HepG2 (cell line): ENCODE results near the gene TM4SF1. TPM values are rescaled to one million over a fixed set of nuclear protein-coding genes. Genes with fewer than 3 reads are reported as not detected.

Experiments used
- ATAC-seq: fragments of 200-7000 bp; cut with Tn5 transposase; 3 replicates; pipeline ENCODE4 v1.9.1; 2020; ENCODE audit warnings: mild to moderate bottlenecking, moderate library complexity
- BruUV-seq: library from RNA; stranded (reverse); fragments of 400-500 nt; replicated peaks from 2 replicates; lab custom pipeline; 2021; lab: Mats Ljungman, UMichigan
- CTCF ChIA-PET: fragments of 300-600 bp; formaldehyde crosslinking; extraction: SDS; loops from one replicate; lab custom pipeline; 2021; ENCODE audit warnings: low total read pairs, inconsistent platforms, low intra/inter-chr PET ratio; lab: Yijun Ruan, JAX
- POLR2A ChIA-PET: fragments of 350-600 bp; sonication (Branson Sonifier 250); formaldehyde crosslinking; loops from one replicate; lab custom pipeline; 2020; ENCODE audit warnings: antibody characterized with exemption, inconsistent platforms; lab: Yijun Ruan, JAX
- DNase-seq: peaks from one replicate; pipeline ENCODE4 v3.0.0-alpha.2; 2015; ENCODE audit warnings: low spot score
- FAIRE-seq: peaks from 3 replicates; lab custom pipeline; 2011; peaks lifted over from hg19 to GRCh38; lab: Jason Lieb, UNC
- H2AFZ ChIP-seq: one replicate; pipeline ENCODE4 v1.6.1; 2011; ENCODE audit warnings: low read length, inconsistent platforms
- H3K27ac ChIP-seq: fragments of 300-600 bp; 3 replicates; pipeline ENCODE4 v1.8.0; 2011; ENCODE audit warnings: mixed run types, mild to moderate bottlenecking, mixed read lengths, low read length, inconsistent platforms; ENCODE audit not compliant: insufficient read depth; ENCODE audit errors: extremely low read length
- H3K27me3 ChIP-seq, 2 experiments: fragments of 200-600 bp in 1 of 2; 2 replicates in 1 of 2; 3 replicates in 1 of 2; pipeline versions ENCODE4 v1.6.0 to v1.8.0; 2011; ENCODE audit warnings: low read length in 2 of 2, mild to moderate bottlenecking in 2 of 2, moderate library complexity in 2 of 2, inconsistent platforms in 1 of 2; ENCODE audit not compliant: insufficient read depth in 2 of 2, control insufficient read depth in 1 of 2
- H3K36me3 ChIP-seq, 2 experiments: fragments of 200-600 bp in 1 of 2; replicated peaks in 1 of 2; 2 replicates in 1 of 2; 3 replicates in 1 of 2; pipeline versions ENCODE4 v1.5.1 to v1.8.0; 2011; ENCODE audit warnings: low read length in 2 of 2, inconsistent platforms in 1 of 2; ENCODE audit not compliant: insufficient read depth in 2 of 2, control insufficient read depth in 1 of 2
- H3K4me1 ChIP-seq: 2 replicates; pipeline ENCODE4 v1.5.1; 2012; ENCODE audit warnings: low read length, inconsistent platforms; ENCODE audit not compliant: insufficient read depth
- H3K4me2 ChIP-seq: 2 replicates; pipeline ENCODE4 v1.6.0; 2011; ENCODE audit warnings: low read depth, low read length, inconsistent platforms
- H3K4me3 ChIP-seq, 3 experiments: fragments of 200-600 bp in 1 of 3; sonication (generic), shearing (Covaris generic) in 1 of 3; replicated peaks in 1 of 3; 2 replicates each; pipeline ENCODE4 v1.5.1; 2011 to 2016; ENCODE audit warnings: low read length in 3 of 3, inconsistent platforms in 2 of 3, low read depth in 2 of 3, mild to moderate bottlenecking in 2 of 3, control low read depth in 1 of 3, mixed read lengths in 1 of 3; ENCODE audit not compliant: insufficient read depth in 1 of 3
- H3K79me2 ChIP-seq: one replicate; pipeline ENCODE4 v1.6.1; 2011; ENCODE audit warnings: low read length, inconsistent platforms; ENCODE audit not compliant: insufficient read depth
- H3K9ac ChIP-seq: 2 replicates; pipeline ENCODE4 v1.6.0; 2011; ENCODE audit warnings: mild to moderate bottlenecking, low read depth, low read length, inconsistent platforms; ENCODE audit not compliant: insufficient read depth
- H3K9me3 ChIP-seq: 2 replicates; pipeline ENCODE4 v1.5.1; 2012; ENCODE audit warnings: mild to moderate bottlenecking, low read length
- H4K20me1 ChIP-seq: 2 replicates; pipeline ENCODE4 v1.6.0; 2011; ENCODE audit warnings: inconsistent platforms, mild to moderate bottlenecking, low read length, moderate library complexity; ENCODE audit not compliant: insufficient read depth
- KAT7 ChIP-seq: IDR thresholded peaks from 2 replicates; pipeline ENCODE4 v1.6.1; 2018; ENCODE audit warnings: borderline replicate concordance, missing compliant biosample characterization
- MXD4 ChIP-seq: IDR thresholded peaks from 2 replicates; pipeline ENCODE4 v1.6.1; 2016; ENCODE audit warnings: mild to moderate bottlenecking, missing biosample characterization, missing genetic modification reagents
- POGZ ChIP-seq: sonication (generic); formaldehyde crosslinking; IDR thresholded peaks from 2 replicates; pipeline ENCODE4 v1.4.0; 2020; ENCODE audit warnings: mild to moderate bottlenecking, missing genetic modification reagents
- POLR2A ChIP-seq, 2 experiments: IDR thresholded peaks; 2 replicates each; pipeline ENCODE4 v1.6.1; 2011; ENCODE audit warnings: low read depth in 2 of 2, low read length in 2 of 2, mild to moderate bottlenecking in 1 of 2, moderate library complexity in 1 of 2; ENCODE audit not compliant: insufficient read depth in 1 of 2
- POLR2G ChIP-seq: fragments of 200-400 bp; formaldehyde crosslinking; IDR thresholded peaks from 2 replicates; pipeline ENCODE4 v1.6.1; 2018; ENCODE audit warnings: mild to moderate bottlenecking, low read depth, low read length, moderate library complexity
- RARG ChIP-seq: sonication (generic); formaldehyde crosslinking; IDR thresholded peaks from 2 replicates; pipeline ENCODE4 v1.4.0; 2020; ENCODE audit warnings: low read depth, mild to moderate bottlenecking, missing genetic modification reagents
- RFX3 ChIP-seq: IDR thresholded peaks from 2 replicates; pipeline ENCODE4 v1.6.1; 2016; ENCODE audit warnings: missing biosample characterization, missing genetic modification reagents
- SIX4 ChIP-seq: sonication (generic); formaldehyde crosslinking; IDR thresholded peaks from 2 replicates; pipeline ENCODE4 v1.4.0; 2020; ENCODE audit warnings: missing genetic modification reagents
- ZNF3 ChIP-seq: IDR thresholded peaks from 2 replicates; pipeline ENCODE4 v1.7.0; 2017; ENCODE audit warnings: inconsistent platforms
- ZNF557 ChIP-seq: sonication (generic); formaldehyde crosslinking; IDR thresholded peaks from 2 replicates; pipeline ENCODE4 v1.4.0; 2020; ENCODE audit warnings: missing genetic modification reagents
- WGBS: methylation state at CpG from one replicate; pipeline ENCODE4 v1.1.6; 2017; ENCODE audit warnings: low lambda C conversion rate; 5-methylcytosine and 5-hydroxymethylcytosine counted together
- in situ Hi-C: cut with HindIII; loops from 2 replicates; pipeline ENCODE4 v1.10.0; 2017; ENCODE audit warnings: low pct_unique_long_range_greater_than_20kb; ENCODE audit not compliant: extremely low pct_ligation_motif_present
- intact Hi-C: fragments of 100-400 bp; cut with micrococcal nuclease; formaldehyde crosslinking; loops from one replicate; pipeline ENCODE4 v1.10.0; 2022; ENCODE audit not compliant: unreplicated experiment
- polyA plus RNA-seq, 8 experiments: library from polyadenylated mRNA; depleted of rRNA in 3 of 8; stranded (reverse) in 7 of 8; unstranded in 1 of 8; fragments of >200 nt; fragmentation: Illumina TruSeq in 4 of 8; extraction: Trizol in 4 of 8; gene quantifications; 2 replicates each; pipeline versions ENCODE4 v1.2.1 to v1.2.3, GENCODE V29; 2011 to 2016; ENCODE audit warnings: low read depth in 4 of 8, missing spikeins in 1 of 8, mixed read lengths in 1 of 8; ENCODE audit not compliant: insufficient read depth in 1 of 8
- total RNA-seq, 5 experiments: library from RNA; depleted of rRNA; stranded (reverse); fragments of >200 nt; fragmentation: Illumina TruSeq; extraction: Trizol; gene quantifications; 2 replicates each; pipeline ENCODE4 v1.2.3, GENCODE V29; 2016; ENCODE audit warnings: low read depth in 1 of 5
- TF ChIP-seq, protein P1 (sequence below): sonication (generic); formaldehyde crosslinking; IDR thresholded peaks from 2 replicates; pipeline ENCODE4 v1.8.0; 2022; ENCODE audit warnings: mild to moderate bottlenecking, missing genetic modification reagents, borderline replicate concordance
- TF ChIP-seq, protein P2 (sequence below): sonication (generic); formaldehyde crosslinking; conservative IDR thresholded peaks from 2 replicates; pipeline ENCODE4 v1.4.0; 2020; ENCODE audit warnings: mild to moderate bottlenecking, missing genetic modification reagents, moderate library complexity
- TF ChIP-seq, protein P3 (sequence below): sonication (generic); formaldehyde crosslinking; IDR thresholded peaks from 2 replicates; pipeline ENCODE4 v1.5.0; 2020; ENCODE audit warnings: mild to moderate bottlenecking, missing genetic modification reagents, moderate library complexity
- TF ChIP-seq, protein P4 (sequence below): sonication (generic); formaldehyde crosslinking; IDR thresholded peaks from 2 replicates; pipeline ENCODE4 v1.4.0; 2020; ENCODE audit warnings: missing genetic modification reagents, low read depth, mild to moderate bottlenecking, borderline replicate concordance

Gene TM4SF1
- total and polyA plus RNA-seq, 2 of the 13 experiments (the other 11 are each of a cell fraction or from before 2014, with no cell fraction given) = 431 to 1,359 TPM

DNA sequence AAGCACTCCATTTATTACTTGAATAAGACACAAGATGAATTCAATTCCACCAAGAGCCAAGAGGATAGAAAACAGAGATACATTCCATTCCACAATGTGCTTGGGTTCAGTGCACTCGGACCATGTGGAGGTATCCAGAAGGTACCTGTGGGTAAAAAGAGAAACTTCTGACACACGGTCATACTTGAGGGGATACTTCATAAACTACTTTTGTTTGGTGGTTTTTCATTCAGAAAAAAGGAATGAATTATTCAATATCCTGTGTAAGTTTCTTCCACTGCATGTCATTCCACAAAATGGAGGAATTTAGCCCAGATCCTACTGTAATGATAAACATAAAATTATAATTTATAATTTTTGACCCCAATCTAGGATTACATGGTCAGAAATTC lies 5.7 kb downstream of the TM4SF1 start (continued):
- TF ChIP-seq ZNF557 (CRISPR knock-in tag) = no peak
- TF ChIP-seq ZNF3 (CRISPR knock-in tag) = no peak
- no peak for TF ChIP-seq MXD4 (CRISPR knock-in tag)
- TF ChIP-seq, protein P1, sequence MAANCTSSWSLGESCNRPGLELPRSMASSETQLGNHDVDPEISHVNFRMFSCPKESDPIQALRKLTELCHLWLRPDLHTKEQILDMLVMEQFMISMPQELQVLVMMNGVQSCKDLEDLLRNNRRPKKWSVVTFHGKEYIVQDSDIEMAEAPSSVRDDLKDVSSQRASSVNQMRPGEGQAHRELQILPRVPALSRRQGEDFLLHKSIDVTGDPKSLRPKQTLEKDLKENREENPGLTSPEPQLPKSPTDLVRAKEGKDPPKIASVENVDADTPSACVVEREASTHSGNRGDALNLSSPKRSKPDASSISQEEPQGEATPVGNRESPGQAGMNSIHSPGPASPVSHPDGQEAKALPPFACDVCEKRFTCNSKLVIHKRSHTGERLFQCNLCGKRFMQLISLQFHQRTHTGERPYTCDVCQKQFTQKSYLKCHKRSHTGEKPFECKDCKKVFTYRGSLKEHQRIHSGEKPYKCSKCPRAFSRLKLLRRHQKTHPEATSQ (CRISPR knock-in tag) = no peak
- TF ChIP-seq SIX4 = no peak
- TF ChIP-seq RARG (CRISPR knock-in tag) = no peak

DNA sequence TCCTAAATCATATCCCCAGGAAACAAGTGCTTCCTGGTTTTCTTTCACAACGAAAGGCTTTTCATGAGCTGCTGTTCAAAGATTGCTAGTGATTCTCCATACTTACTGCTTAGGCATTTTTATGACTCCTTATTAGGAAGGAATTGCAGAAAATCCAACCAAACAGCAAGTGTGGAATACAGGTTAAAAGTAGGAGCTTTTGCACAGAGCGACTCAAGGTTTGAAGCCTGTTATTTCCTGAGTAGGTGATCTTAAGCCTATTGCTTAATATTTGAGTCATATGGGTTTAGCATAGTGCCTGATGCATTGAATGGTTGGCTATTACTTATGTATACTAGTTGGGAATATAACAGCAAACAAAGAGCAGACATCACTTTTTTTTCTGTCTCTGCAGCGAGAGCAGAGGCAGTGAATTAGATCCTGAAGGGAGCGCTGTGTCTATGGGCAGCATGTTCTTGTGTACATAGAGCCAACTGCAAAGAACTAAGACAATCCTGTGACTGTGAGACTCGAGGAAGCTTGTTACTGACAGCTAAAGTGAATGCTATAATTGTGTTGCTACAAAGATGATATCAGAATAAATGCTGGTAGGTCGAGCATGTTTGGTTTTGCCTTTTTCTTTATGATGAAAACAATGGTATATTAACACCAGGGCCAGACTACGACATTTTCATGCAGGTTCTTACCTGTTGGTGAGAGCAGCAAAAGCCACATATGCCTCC lies 6.3 kb downstream of the TM4SF1 start:
- in situ Hi-C loops (no loop called here), intact Hi-C loops (loop anchor here (5.0 kb wide), 1 partner anchor 111 kb away; no protein-coding TSS in a partner anchor)
- 44% methylated on average over 7 of the region's 7 CpGs for WGBS
- Histone ChIP-seq H3K9ac (peak overlapping the region; percentile 61), H3K27me3 (no peaks in the 10 kb centered on the region; a peak in 1 of 5 replicates), H4K20me1 (peaks cover 11% of the 10 kb centered on the region; the same call in 1 of the 2 replicates), H3K79me2 (peaks cover 51% of the 10 kb centered on the region), H3K4me1 (peaks cover 89% of the 10 kb centered on the region), H3K4me2 (peak overlapping the region; percentile 96), H3K9me3 (no peaks in the 10 kb centered on the region), H2AFZ (no peak overlapping the region), H3K27ac (peak overlapping the region; percentile 92), H3K36me3 (peaks cover 10 to 45% of the 10 kb centered on the region in 2 experiments), H3K4me3 (peak overlapping the region; percentile 26 to 97 (median 39); a peak in 5 of 6 replicates)
- FAIRE-seq (no peak), ATAC-seq (peak; percentile 20; the same call in 2 of the 3 replicates), DNase-seq (peak; percentile 66)
- no TSS peak for BruUV-seq
- POLR2A ChIA-PET = interaction anchor here (0.8 to 10.4 kb wide), 10 partner anchors 9 to 149 kb away, joined by 3 to 265 read pairs (median 4); partner anchors contain the start of gene CP
- CTCF ChIA-PET = no interaction called here
- TF ChIP-seq, protein P2, sequence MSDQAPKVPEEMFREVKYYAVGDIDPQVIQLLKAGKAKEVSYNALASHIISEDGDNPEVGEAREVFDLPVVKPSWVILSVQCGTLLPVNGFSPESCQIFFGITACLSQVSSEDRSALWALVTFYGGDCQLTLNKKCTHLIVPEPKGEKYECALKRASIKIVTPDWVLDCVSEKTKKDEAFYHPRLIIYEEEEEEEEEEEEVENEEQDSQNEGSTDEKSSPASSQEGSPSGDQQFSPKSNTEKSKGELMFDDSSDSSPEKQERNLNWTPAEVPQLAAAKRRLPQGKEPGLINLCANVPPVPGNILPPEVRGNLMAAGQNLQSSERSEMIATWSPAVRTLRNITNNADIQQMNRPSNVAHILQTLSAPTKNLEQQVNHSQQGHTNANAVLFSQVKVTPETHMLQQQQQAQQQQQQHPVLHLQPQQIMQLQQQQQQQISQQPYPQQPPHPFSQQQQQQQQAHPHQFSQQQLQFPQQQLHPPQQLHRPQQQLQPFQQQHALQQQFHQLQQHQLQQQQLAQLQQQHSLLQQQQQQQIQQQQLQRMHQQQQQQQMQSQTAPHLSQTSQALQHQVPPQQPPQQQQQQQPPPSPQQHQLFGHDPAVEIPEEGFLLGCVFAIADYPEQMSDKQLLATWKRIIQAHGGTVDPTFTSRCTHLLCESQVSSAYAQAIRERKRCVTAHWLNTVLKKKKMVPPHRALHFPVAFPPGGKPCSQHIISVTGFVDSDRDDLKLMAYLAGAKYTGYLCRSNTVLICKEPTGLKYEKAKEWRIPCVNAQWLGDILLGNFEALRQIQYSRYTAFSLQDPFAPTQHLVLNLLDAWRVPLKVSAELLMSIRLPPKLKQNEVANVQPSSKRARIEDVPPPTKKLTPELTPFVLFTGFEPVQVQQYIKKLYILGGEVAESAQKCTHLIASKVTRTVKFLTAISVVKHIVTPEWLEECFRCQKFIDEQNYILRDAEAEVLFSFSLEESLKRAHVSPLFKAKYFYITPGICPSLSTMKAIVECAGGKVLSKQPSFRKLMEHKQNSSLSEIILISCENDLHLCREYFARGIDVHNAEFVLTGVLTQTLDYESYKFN (CRISPR knock-in tag) = 0 out of 2 replicates have a peak, but pooled peaks have one; percentile 13
- TF ChIP-seq RFX3 (CRISPR knock-in tag) (no peak), POLR2A (IDR thresholded peaks at IDR 0.05; ENCODE audit: insufficient read depth in 1 of 2, low read depth in 2 of 2, low read length in 2 of 2) (peak in 1 of 2 experiments; percentile 3; a peak in 2 of 4 replicates), KAT7 (peak; percentile 53; the same call in 1 of the 2 replicates), POLR2G (peak; percentile 74), POGZ (no peak)
- TF ChIP-seq, protein P3, sequence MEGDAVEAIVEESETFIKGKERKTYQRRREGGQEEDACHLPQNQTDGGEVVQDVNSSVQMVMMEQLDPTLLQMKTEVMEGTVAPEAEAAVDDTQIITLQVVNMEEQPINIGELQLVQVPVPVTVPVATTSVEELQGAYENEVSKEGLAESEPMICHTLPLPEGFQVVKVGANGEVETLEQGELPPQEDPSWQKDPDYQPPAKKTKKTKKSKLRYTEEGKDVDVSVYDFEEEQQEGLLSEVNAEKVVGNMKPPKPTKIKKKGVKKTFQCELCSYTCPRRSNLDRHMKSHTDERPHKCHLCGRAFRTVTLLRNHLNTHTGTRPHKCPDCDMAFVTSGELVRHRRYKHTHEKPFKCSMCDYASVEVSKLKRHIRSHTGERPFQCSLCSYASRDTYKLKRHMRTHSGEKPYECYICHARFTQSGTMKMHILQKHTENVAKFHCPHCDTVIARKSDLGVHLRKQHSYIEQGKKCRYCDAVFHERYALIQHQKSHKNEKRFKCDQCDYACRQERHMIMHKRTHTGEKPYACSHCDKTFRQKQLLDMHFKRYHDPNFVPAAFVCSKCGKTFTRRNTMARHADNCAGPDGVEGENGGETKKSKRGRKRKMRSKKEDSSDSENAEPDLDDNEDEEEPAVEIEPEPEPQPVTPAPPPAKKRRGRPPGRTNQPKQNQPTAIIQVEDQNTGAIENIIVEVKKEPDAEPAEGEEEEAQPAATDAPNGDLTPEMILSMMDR (CRISPR knock-in tag) = peak; percentile 55
- TF ChIP-seq, protein P4, sequence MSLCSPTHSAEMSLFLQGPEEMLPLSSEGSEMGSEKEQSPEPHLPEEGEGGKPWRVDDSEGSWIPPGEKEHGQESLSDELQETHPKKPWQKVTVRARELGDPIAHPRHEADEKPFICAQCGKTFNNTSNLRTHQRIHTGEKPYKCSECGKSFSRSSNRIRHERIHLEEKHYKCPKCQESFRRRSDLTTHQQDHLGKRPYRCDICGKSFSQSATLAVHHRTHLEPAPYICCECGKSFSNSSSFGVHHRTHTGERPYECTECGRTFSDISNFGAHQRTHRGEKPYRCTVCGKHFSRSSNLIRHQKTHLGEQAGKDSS = no peak
